ENCODE results near the gene AVEN. TPM values are rescaled to one million over a fixed set of nuclear protein-coding genes. Genes with fewer than 3 reads are reported as not detected.

AVEN gene
- total and polyA plus RNA-seq, 9 of the 15 experiments (the other 6 are each of a cell fraction or from before 2014, with no cell fraction given), result 1.5 to 6.4 (median 4.7) TPM

DNA sequence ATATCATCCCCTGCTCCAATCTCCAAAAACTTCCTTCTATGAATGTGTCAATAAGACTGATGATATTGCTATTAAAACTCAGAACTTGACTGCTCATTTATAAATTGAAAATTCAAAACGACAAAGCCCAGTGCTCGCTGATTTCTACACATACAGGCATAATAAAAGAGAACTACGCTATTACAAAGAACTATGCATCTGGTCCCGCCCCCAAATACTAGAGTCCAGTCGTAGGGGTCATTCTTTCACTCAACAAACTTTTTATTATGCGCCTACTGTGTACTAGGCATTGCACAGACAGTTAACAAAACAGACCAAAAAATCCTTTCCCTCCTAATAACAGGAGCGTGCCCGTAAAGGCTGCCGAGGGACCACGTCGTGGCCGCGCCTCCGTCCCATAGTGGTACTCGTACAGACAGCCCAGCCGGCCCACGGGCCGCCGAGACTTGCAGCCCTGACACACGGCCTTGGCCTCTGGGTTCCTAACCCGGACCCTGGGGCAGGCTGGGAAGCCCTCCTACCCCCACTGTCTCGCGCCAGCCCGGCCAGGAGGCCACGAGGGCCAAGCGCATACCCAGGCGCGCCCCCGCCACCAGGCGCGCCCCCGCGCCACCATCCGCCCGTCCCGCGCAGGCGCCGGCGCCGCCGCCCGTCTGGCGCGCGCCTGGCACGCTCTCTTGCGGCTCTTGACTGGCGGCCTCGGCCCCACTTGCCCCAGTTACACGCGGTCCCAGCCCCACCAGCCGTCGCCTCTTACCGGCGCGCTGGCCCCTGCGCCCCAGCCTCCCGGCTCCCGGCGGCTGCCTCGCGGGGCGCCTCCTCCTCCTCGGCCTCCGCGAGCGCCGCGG is 757 bp downstream of the AVEN start (continued):
- TF ChIP-seq, protein P1, sequence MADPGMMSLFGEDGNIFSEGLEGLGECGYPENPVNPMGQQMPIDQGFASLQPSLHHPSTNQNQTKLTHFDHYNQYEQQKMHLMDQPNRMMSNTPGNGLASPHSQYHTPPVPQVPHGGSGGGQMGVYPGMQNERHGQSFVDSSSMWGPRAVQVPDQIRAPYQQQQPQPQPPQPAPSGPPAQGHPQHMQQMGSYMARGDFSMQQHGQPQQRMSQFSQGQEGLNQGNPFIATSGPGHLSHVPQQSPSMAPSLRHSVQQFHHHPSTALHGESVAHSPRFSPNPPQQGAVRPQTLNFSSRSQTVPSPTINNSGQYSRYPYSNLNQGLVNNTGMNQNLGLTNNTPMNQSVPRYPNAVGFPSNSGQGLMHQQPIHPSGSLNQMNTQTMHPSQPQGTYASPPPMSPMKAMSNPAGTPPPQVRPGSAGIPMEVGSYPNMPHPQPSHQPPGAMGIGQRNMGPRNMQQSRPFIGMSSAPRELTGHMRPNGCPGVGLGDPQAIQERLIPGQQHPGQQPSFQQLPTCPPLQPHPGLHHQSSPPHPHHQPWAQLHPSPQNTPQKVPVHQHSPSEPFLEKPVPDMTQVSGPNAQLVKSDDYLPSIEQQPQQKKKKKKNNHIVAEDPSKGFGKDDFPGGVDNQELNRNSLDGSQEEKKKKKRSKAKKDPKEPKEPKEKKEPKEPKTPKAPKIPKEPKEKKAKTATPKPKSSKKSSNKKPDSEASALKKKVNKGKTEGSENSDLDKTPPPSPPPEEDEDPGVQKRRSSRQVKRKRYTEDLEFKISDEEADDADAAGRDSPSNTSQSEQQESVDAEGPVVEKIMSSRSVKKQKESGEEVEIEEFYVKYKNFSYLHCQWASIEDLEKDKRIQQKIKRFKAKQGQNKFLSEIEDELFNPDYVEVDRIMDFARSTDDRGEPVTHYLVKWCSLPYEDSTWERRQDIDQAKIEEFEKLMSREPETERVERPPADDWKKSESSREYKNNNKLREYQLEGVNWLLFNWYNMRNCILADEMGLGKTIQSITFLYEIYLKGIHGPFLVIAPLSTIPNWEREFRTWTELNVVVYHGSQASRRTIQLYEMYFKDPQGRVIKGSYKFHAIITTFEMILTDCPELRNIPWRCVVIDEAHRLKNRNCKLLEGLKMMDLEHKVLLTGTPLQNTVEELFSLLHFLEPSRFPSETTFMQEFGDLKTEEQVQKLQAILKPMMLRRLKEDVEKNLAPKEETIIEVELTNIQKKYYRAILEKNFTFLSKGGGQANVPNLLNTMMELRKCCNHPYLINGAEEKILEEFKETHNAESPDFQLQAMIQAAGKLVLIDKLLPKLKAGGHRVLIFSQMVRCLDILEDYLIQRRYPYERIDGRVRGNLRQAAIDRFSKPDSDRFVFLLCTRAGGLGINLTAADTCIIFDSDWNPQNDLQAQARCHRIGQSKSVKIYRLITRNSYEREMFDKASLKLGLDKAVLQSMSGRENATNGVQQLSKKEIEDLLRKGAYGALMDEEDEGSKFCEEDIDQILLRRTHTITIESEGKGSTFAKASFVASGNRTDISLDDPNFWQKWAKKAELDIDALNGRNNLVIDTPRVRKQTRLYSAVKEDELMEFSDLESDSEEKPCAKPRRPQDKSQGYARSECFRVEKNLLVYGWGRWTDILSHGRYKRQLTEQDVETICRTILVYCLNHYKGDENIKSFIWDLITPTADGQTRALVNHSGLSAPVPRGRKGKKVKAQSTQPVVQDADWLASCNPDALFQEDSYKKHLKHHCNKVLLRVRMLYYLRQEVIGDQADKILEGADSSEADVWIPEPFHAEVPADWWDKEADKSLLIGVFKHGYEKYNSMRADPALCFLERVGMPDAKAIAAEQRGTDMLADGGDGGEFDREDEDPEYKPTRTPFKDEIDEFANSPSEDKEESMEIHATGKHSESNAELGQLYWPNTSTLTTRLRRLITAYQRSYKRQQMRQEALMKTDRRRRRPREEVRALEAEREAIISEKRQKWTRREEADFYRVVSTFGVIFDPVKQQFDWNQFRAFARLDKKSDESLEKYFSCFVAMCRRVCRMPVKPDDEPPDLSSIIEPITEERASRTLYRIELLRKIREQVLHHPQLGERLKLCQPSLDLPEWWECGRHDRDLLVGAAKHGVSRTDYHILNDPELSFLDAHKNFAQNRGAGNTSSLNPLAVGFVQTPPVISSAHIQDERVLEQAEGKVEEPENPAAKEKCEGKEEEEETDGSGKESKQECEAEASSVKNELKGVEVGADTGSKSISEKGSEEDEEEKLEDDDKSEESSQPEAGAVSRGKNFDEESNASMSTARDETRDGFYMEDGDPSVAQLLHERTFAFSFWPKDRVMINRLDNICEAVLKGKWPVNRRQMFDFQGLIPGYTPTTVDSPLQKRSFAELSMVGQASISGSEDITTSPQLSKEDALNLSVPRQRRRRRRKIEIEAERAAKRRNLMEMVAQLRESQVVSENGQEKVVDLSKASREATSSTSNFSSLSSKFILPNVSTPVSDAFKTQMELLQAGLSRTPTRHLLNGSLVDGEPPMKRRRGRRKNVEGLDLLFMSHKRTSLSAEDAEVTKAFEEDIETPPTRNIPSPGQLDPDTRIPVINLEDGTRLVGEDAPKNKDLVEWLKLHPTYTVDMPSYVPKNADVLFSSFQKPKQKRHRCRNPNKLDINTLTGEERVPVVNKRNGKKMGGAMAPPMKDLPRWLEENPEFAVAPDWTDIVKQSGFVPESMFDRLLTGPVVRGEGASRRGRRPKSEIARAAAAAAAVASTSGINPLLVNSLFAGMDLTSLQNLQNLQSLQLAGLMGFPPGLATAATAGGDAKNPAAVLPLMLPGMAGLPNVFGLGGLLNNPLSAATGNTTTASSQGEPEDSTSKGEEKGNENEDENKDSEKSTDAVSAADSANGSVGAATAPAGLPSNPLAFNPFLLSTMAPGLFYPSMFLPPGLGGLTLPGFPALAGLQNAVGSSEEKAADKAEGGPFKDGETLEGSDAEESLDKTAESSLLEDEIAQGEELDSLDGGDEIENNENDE (IDR thresholded peaks at IDR 0.05; ENCODE audit: low read depth, low read length), result no peak
- TF ChIP-seq SMC3 (conservative IDR thresholded peaks at IDR 0.05; ENCODE audit: insufficient read depth, low read depth, low read length) (no peak), HDAC2 (IDR thresholded peaks at IDR 0.05) (0 out of 2 replicates have a peak, but pooled peaks have one; percentile 20), ZBTB9 (CRISPR knock-in tag; IDR thresholded peaks at IDR 0.05) (no peak), RB1 (IDR thresholded peaks at IDR 0.05; ENCODE audit: low read depth) (no peak), ZNF79 (CRISPR knock-in tag; IDR thresholded peaks at IDR 0.05; ENCODE audit: low read depth) (no peak), GATA2 (CRISPR knock-in tag; IDR thresholded peaks at IDR 0.05) (no peak), RBFOX2 (IDR thresholded peaks at IDR 0.05; ENCODE audit: low read depth, low read length) (peak; percentile 84), PCBP2 (IDR thresholded peaks at IDR 0.05; ENCODE audit: low read depth, low read length, poor library complexity, severe bottlenecking) (no peak), ZNF316 (IDR thresholded peaks at IDR 0.05) (no peak), ELK3 (CRISPR knock-in tag; IDR thresholded peaks at IDR 0.05) (no peak), PTBP1 (IDR thresholded peaks at IDR 0.05; ENCODE audit: low read depth, low read length) (no peak), C11orf30 (IDR thresholded peaks at IDR 0.05; ENCODE audit: low read depth) (no peak), CEBPB (tag; IDR thresholded peaks at IDR 0.05) (no peak)
